HuH-7 (cell line): ENCODE results near the gene ASAP3.
A peak's percentile ranks its signal among the peaks of the same experiment; 100 is the strongest.

Source experiments
- DNase-seq: peaks from one replicate; pipeline ENCODE4 v3.0.0; 2011; ENCODE audit warnings: low spot score

The ASAP3 gene

GRCh38 chr1:23422941-23423340 is 61.0 kb downstream of the ASAP3 start:
- DNase-seq: no peak

- no peak for DNase-seq
These were observed 61.6 kb downstream of the ASAP3 start for GRCh38 chr1:23422241-23422877.

DNA sequence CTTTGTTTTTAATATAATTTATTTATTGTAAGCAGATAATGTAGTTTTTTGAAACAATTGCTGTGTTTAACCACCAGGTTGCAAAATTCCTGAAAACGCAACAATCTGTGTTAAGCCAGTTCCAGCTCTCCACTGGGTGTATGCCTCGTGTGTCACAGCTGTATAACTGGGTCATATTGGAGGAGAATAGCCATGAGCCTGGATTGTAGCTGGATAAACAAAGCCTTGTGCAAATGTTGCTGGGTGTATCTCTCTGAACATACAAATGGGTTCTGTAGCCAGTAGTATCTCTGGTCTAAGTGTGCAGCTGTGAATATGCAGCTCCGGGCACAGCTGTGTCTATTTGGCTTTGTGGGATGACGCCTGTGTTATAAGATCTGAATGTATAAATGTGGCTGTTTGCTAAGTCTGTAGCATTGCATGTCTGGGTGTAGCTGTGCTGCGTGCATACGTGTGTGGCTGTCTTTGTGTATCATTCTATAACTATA is 62.2 kb downstream of the ASAP3 start:
- DNase-seq: no peak

- no peak for DNase-seq
These were observed 62.6 kb downstream of the ASAP3 start for GRCh38 chr1:23421343-23421742.

DNA sequence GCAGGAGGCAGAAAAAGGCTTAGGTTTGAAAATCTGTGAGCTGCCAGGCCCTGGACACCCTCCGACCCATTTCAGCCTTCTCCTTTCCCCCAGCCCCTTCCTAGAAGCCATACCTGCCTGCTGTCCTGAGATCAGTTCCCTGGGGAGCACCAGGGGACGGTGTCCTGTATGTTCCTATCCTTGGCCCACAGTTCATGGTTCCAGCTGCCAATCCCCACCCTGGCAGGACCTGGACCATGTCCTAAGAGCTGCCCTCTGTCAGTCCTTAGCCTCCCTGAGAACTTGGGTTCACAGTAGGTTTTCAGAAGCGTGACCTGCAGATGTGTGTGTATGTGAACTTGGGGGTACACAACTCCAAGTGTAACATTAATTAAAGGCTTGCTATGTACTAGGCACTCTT is 63.2 kb downstream of the ASAP3 start:
- no peak for DNase-seq

DNA sequence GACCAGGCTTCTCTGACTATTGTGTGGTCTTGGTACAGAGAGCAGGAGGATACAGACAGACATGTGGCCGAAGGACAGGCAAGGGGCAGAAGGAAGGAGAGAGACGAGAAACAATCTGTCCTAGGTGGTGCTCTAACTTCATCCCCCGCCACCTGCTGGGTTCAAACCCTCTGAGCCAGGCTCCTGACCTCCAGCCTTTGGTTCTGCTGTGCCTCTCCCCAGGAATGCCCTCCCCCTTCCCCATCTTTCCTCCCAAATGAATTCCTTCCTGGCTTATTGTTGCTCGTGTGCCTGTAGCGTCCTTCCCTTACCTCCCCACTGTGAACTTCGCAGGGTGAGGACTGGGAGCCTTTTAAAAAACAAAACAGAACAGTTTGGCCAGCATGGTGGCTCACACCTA is 64.8 kb downstream of the ASAP3 start:
- no peak for DNase-seq

- no peak for DNase-seq
These were observed 66.4 kb downstream of the ASAP3 start for GRCh38 chr1:23417570-23417969.

DNA sequence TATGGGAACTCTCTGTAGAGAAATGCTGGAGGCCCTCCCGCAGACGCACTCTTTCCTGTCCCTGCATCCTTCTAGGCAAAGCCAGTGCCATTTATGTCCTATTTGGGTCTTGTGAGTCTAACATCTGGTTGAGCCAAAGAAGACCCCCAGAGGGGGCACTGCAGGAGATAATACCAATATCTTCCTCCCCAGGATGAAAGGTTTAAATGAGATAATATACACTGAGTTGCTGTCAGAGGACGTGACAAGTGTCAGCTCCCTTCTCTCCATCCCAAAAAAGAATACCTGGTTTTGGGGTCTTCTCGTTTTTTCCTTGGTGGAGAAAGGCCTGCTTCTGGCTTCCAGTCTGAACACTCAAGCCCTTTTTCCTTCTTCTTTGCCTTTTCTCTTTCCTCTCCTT is 67.0 kb downstream of the ASAP3 start:
- no peak for DNase-seq

GRCh38 chr1:23408797-23409290 is 75.1 kb downstream of the ASAP3 start:
- DNase-seq: no peak

DNA sequence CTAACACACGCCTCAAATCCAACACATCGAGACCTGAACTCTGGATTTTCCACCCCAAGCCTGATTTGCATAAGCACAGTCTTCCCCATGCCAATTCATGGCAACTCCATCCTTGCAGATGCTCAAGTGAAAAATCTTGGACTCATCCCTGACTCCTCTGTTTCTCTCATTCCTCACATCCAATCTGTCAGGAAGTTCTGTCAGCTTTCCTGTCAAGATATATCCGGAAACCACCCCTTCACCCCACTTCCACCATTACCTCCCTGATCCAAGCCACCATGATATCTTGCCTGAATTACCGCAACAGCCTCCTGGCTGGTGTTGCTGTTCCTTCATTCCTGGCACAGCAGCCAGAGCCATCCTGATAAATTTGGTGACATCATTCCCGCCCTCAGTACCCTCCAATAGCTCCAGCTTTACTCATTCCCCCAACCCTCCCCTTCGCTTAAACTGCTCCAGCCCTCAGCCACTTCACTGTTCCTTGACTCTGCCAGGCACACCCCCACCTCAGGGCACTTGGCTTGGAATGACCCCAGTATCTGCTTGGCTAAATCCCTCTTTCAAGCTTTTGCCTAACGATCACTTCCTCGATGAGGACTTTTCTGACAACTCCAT is 76.9 kb downstream of the ASAP3 start:
- DNase-seq: no peak

DNA sequence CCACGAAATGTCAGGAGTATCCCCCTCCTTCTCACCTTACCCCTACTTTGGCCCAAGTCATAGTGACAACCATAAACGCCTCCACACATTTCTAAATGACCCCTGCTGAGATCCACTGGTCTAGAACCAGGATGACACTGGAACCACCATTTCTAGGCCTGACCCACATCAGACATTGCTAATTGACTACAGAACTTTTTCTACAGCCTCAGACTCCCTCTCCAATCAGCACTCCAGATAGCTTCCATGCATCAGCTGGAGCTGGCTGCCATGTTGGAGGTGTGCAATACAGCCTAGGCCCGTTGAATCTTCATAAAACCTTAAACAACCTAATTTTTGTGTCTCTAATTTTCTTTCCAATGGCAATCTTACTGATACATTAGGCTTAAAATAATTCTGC is 78.0 kb downstream of the ASAP3 start:
- no peak for DNase-seq

DNA sequence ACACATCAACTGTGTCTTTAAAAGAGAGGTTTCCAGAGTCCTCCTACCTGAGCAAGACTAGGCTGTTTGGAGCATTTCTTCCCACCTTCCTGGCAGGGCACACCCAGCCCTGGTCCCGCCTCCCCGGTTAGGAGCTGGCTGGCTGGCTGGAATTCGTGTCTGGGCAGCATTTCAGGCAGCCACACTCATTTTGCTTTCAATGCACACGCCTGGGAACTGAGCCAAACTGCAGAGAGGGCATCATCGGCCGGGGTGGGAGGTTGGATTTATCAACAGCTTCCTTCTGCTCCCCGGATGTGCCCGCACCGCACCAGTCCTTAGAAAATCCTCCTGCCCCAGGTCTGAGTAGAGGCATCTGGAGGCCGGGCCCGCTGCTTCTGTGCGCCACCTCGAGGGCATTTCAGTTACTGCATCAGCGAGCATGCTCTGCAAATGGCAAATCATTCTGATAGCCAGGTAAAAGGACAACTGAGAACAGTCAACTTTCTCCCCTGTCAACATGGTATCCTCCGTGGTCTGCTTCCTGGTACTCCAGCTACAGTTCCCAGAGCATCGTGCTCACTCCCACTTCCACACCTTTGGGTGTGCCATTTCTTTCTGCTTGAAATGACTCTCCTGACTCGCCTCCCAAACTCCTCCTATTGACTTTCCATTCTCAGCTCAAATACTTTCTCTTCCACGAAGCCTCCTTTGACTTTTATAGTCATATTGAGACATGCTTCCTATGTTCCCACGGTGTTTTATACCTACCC is 80.1 kb downstream of the ASAP3 start:
- peak; percentile 75 for DNase-seq

DNA sequence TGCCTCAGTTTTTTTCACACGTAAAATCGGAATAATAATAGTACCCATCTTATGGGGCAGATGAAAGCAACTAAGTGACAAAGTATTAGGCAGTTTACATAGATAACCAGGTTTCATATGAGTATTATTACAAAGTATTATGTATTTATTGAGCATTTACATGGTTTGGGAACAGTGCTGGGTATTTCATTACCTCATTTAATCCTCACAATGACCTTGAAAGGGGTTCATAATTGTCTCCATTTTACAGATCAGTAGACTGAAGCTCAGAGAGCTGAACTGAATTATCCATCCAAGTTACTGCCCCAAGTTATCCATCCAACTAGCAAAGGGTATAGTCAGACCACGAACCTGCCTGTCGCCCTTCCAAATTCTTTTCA is 80.6 kb downstream of the ASAP3 start:
- no peak for DNase-seq

- no peak for DNase-seq
These were observed 81.0 kb downstream of the ASAP3 start for GRCh38 chr1:23403038-23403336.

DNA sequence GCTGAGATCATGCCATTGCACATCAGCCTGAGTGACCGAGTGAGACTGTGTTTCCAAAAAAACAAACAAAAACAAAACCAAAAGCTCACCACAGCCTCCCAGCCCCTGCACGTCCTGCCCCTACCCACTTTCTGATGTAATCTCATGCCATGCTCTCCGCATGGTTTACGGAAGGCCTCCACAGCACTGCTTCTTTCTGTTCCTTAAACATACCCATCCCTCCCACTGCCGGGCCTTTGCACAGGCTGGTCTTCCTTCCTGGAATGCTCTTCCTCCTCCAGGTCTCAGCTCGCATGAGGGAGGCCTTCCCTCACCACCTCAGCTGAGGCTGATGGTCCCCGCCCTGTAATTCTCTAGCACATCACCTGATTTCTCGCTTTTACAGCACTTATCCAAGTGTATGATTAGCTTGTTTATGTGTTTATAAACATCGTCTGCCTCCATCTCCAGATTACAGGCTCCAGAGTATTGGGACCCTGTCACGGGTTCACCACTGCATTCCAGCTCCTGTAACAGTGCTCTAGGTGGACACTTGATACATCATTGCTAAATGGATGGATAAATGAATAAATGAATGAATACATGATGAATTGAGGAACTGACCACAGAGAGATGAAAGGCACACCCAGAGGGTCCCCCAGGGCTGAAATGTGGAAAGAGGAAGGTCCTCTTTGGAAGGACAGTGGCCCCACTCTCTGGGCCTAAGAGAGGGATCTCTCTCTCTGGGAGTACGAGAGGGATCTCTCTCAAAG is 81.5 kb downstream of the ASAP3 start:
- no peak for DNase-seq

DNA sequence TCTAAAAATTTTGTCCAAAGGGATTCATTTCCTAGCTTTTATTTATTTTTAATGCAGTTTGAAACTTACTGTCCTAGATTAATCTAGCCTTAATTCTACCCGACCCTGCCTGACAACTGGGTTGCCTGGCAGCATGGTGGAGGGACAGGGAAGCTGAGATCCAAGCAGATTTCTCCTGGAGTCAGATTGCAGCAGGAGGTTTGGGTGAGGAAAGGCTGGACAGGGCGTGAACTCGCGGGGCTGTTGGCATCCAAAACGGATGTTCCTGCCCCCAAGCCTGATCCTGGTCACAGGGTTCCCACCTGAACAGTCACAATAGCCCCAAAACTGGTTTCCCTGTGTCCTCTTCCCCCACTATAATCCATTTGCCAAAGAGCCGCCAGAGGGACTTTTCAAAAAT is 82.7 kb downstream of the ASAP3 start:
- DNase-seq: no peak

- DNase-seq: no peak
These were observed 83.5 kb downstream of the ASAP3 start for GRCh38 chr1:23400324-23401114.

- DNase-seq: no peak
These were observed 84.8 kb downstream of the ASAP3 start for GRCh38 chr1:23399229-23399628.

- DNase-seq: no peak
These were observed 86.1 kb downstream of the ASAP3 start for GRCh38 chr1:23397908-23398307.

DNA sequence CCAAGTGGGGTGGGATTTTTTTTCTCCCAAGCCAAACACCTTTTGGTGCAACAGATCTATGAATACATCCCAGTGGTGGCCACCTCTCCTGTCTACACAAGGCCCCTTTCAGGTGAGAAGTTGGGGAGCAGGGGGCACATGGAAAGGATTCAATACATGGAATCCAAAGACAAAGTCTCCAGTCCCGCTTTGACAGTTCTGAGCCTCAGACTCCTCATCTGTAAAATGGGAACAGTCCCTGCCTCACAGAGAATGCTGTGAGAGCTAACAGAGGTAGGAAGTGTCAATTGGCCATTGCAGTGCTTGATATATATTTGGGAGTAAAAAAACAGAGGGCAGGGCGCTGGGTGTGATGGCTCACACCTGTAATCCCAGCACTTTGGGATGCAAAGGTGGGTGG is 87.6 kb downstream of the ASAP3 start:
- no peak for DNase-seq

DNA sequence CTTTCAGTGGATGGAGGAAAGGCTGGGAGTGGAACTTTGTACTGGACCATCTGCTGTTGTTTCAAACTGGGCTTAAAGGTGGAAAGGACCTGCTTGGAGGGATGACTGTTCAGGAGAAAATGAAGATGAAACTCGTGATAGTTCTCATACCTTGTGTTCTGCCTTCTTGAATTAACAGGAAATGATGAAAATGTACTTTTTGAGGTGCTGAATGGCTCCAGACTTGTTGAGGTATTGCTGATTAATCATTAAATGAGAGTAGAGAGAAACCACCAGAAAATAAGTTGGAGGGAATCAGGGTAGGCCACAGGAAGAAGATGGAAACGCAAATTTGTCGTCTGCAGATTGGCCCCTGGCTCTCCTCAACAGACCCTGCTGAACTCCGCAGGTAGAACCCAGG is 88.1 kb downstream of the ASAP3 start:
- DNase-seq: no peak

DNA sequence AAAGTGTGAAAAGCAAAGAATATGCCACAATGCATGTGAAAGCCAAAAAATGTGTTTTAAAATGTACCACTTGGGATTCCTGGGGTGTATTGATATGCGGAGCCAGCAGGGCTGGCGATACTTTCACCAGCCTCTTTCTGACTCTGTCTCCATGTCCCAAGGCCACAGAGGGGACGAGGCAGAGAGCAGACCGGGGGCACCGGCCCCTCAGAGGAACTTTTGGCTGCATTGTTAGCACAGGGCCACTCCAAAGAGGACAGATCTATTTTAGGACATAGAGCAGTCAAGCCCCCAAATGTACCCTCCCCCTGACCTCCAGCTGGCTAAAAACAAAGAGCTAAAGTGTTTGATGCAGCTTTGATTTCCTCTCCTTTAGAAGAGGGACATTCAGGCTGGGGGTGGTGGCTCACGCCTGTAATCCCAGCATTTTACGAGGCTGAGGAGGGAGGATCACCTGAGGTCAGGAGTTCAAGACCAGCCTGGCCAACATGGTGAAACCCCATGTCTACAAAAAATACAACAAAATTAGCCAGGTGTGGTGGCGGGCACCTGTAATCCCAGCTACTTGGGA is 88.7 kb downstream of the ASAP3 start:
- DNase-seq: no peak
